Fibroblast of lung (primary cell): Measurements from ENCODE around the gene IER3.

Source experiments
- CTCF ChIP-seq, 2 donors: IDR thresholded peaks in 1 of 2; conservative IDR thresholded peaks in 1 of 2; 1 replicate in 1 of 2; 2 replicates in 1 of 2; pipeline ENCODE4 v1.5.1; 2011 to 2012; ENCODE audit warnings: low read length in 2 of 2, control low read depth in 1 of 2, inconsistent platforms in 1 of 2, low read depth in 1 of 2, mild to moderate bottlenecking in 1 of 2
- EZH2 ChIP-seq: IDR thresholded peaks from 2 replicates; pipeline ENCODE4 v1.5.1; 2012; ENCODE audit warnings: low read length, control low read depth, mild to moderate bottlenecking; ENCODE audit errors: missing control alignments

- TF ChIP-seq CTCF (conservative IDR thresholded peaks at IDR 0.05 in 1 of 2, IDR thresholded peaks at IDR 0.05 in 1 of 2; ENCODE audit: low read depth in 1 of 2, low read length in 2 of 2), result no peak
- TF ChIP-seq EZH2, result no peak
Measured at GRCh38 chr6:30709101-30709868, 35.1 kb downstream of the IER3 start.
